OCI-LY7 (cell line): ENCODE measurements around the gene FIGLA. TPM values are rescaled to one million over a fixed set of nuclear protein-coding genes. Genes with fewer than 3 reads are reported as not detected.

Experiments
- BruUV-seq: library from RNA; stranded (reverse); fragments of 400-500 nt; replicated peaks from 2 replicates; lab custom pipeline; 2021; lab: Mats Ljungman, UMichigan
- CTCF ChIA-PET: fragments of 300-600 bp; sonication (Branson Sonifier 250); formaldehyde crosslinking; loops from one replicate; lab custom pipeline; 2022; ENCODE audit warnings: antibody characterized with exemption; ENCODE audit not compliant: unreplicated experiment; lab: Charles Lee
- POLR2A ChIA-PET: fragments of 300-600 bp; sonication (Branson Sonifier 250); formaldehyde crosslinking; loops from one replicate; lab custom pipeline; 2022; ENCODE audit warnings: antibody characterized with exemption; lab: Charles Lee
- DNase-seq: peaks from one replicate; pipeline ENCODE4 v3.0.0-alpha.2; 2015; ENCODE audit warnings: low spot score
- H2AFZ ChIP-seq: fragments of 200-600 bp; sonication (generic), shearing (Covaris generic); 2 replicates; pipeline ENCODE4 v1.6.1; 2014; ENCODE audit warnings: mild to moderate bottlenecking, antibody characterized with exemption, low read length, moderate library complexity
- H3K27ac ChIP-seq: fragments of 200-600 bp; sonication (generic); 2 replicates; pipeline ENCODE4 v1.5.1; 2014; ENCODE audit warnings: mixed run types, low read depth, mild to moderate bottlenecking, moderate library complexity, low read length, inconsistent platforms; ENCODE audit not compliant: poor library complexity, severe bottlenecking
- H3K36me3 ChIP-seq: fragments of 200-600 bp; sonication (generic); 2 replicates; pipeline ENCODE4 v1.6.1; 2014; ENCODE audit warnings: mild to moderate bottlenecking, antibody characterized with exemption, low read length, moderate library complexity, mixed read lengths; ENCODE audit not compliant: insufficient read depth
- H3K4me1 ChIP-seq: fragments of 200-600 bp; sonication (generic); 2 replicates; pipeline ENCODE4 v1.5.1; 2014; ENCODE audit warnings: mild to moderate bottlenecking, low read length; ENCODE audit not compliant: insufficient read depth, poor library complexity, severe bottlenecking
- H3K4me2 ChIP-seq: fragments of 200-600 bp; sonication (generic); 2 replicates; pipeline ENCODE4 v1.6.1; 2014; ENCODE audit warnings: mild to moderate bottlenecking, low read length
- H3K4me3 ChIP-seq: fragments of 200-600 bp; sonication (generic); 2 replicates; pipeline ENCODE4 v1.5.1; 2014; ENCODE audit warnings: mild to moderate bottlenecking, low read depth, low read length; ENCODE audit not compliant: poor library complexity, severe bottlenecking
- H3K79me2 ChIP-seq: fragments of 200-600 bp; sonication (generic); 2 replicates; pipeline ENCODE4 v1.6.1; 2016; ENCODE audit warnings: low read depth, mild to moderate bottlenecking, low read length, moderate library complexity, mixed read lengths; ENCODE audit not compliant: insufficient read depth
- H3K9me2 ChIP-seq: fragments of 200-600 bp; sonication (generic); 2 replicates; pipeline ENCODE4 v1.6.1; 2016; ENCODE audit warnings: mild to moderate bottlenecking, low read length, mixed read lengths; ENCODE audit not compliant: insufficient read depth
- H3K9me3 ChIP-seq: fragments of 200-600 bp; sonication (generic); 2 replicates; pipeline ENCODE4 v1.6.1; 2014; ENCODE audit warnings: mild to moderate bottlenecking, mixed run types, low read length, mixed read lengths
- H4K20me1 ChIP-seq: fragments of 200-600 bp; sonication (generic); 2 replicates; pipeline ENCODE4 v1.6.1; 2014; ENCODE audit warnings: mild to moderate bottlenecking, antibody characterized with exemption, low read length, moderate library complexity, mixed read lengths; ENCODE audit not compliant: insufficient read depth
- EZH2phosphoT487 ChIP-seq: fragments of 200-600 bp; sonication (generic); IDR thresholded peaks from 2 replicates; pipeline ENCODE4 v1.6.1; 2018; ENCODE audit warnings: low read depth, borderline replicate concordance, mild to moderate bottlenecking, mixed run types, antibody characterized with exemption, low read length, moderate library complexity, mixed read lengths
- intact Hi-C: fragments of 100-400 bp; cut with micrococcal nuclease; formaldehyde crosslinking; loops from one replicate; pipeline ENCODE4 v1.10.0; 2022; ENCODE audit not compliant: unreplicated experiment
- total RNA-seq, 2 experiments: library from RNA; depleted of rRNA in 1 of 2; stranded (reverse); fragments of >200 nt in 1 of 2; shearing (Covaris generic) in 1 of 2; gene quantifications; 2 replicates each; pipeline ENCODE4 v1.2.3, GENCODE V29; 2014 to 2022
- TF ChIP-seq, protein P1 (sequence below): fragments of 200-600 bp; sonication (generic); conservative IDR thresholded peaks from 2 replicates; pipeline ENCODE4 v1.5.1; 2014; ENCODE audit warnings: mild to moderate bottlenecking, antibody characterized with exemption, low read length, moderate library complexity, mixed read lengths

The FIGLA gene
- total RNA-seq, 2 experiments from 2014 or later: not detected

DNA sequence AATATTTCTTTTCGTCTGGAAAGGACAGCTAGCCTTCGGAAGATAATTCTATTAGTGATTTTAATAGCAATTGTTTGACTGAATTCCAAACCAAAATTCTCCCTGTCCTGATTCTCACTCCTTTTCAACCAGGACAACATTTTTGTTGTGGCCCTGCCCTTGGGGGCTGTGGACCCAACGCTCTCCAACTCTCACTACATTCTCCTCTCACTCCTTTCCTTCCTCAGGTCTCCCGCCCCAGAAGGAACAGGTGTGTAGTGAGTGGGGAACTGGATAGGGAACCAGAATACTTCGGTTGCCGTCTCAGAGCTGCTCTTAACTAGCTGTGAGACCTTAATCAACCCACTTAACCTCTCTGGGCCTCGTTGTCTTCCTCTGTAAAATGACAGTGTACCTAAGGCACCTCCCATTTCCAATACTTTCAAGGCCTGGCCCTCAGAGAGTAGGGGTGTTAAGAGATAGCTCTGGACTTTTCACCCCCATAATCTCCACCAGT lies 21.8 kb downstream of the FIGLA start:
- TF ChIP-seq, protein P1, sequence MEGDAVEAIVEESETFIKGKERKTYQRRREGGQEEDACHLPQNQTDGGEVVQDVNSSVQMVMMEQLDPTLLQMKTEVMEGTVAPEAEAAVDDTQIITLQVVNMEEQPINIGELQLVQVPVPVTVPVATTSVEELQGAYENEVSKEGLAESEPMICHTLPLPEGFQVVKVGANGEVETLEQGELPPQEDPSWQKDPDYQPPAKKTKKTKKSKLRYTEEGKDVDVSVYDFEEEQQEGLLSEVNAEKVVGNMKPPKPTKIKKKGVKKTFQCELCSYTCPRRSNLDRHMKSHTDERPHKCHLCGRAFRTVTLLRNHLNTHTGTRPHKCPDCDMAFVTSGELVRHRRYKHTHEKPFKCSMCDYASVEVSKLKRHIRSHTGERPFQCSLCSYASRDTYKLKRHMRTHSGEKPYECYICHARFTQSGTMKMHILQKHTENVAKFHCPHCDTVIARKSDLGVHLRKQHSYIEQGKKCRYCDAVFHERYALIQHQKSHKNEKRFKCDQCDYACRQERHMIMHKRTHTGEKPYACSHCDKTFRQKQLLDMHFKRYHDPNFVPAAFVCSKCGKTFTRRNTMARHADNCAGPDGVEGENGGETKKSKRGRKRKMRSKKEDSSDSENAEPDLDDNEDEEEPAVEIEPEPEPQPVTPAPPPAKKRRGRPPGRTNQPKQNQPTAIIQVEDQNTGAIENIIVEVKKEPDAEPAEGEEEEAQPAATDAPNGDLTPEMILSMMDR: no peak
- TF ChIP-seq EZH2phosphoT487: no peak
- DNase-seq: no peak
- Histone ChIP-seq H3K79me2 (no peaks in the 10 kb centered on the region), H4K20me1 (no peaks in the 10 kb centered on the region), H3K36me3 (no peaks in the 10 kb centered on the region), H3K4me3 (no peak overlapping the region), H3K9me3 (no peaks in the 10 kb centered on the region), H3K4me2 (no peak overlapping the region), H3K4me1 (no peaks in the 10 kb centered on the region), H3K9me2 (no peaks in the 10 kb centered on the region), H2AFZ (no peak overlapping the region), H3K27ac (no peak overlapping the region)
- intact Hi-C loops: no loop called here
- ChIA-PET POLR2A (interaction anchor here (0.6 kb wide), 1 partner anchor 430 kb away, joined by 3 read pairs; no protein-coding TSS in a partner anchor), CTCF (no interaction called here)
- BruUV-seq: no TSS peak

DNA sequence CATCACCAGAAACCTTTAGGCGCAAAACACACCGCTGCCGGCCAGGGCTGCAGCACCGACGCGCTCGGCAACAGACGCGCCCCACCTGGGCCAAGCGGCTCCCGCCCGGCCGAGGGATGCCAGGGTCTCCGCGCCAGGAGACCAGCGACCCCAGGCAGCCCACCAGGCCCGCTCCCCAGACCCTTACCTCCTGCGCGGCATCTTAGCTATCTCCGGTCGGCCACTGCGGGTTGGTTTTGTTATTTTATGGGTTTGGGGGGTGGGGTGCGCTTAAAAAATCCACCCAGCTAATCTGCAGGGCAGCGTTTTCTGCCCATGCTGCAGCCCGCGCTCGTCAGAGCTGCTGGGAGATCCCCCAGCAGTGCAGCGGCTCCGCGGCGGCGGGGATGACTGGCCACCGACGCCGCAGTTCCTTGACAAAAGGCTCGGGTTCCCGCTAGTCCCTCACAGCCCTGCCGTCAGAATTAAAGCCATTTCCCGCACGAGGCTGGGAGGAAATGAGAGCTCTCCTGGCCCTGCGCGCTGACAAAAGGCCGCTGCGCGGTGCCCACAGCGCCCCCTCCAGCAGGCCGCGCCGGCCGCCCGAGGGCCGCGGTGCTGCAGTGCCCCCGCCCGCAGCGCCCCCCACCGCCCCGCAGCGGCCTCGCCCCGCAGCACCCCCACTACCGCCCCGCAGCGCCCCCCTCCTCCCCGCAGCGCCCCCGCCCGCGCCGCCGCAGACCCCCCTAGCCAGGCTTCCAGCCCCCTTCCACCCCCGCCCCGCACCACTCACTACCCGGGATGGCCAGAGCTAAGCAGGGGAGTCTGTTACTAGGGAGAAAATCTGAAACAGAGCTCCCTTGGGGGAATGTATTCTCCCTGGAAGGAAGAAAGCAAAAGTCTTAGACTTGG lies 22.5 kb downstream of the FIGLA start, which contains the start of gene ADD2:
Gene ADD2, minus strand, starts transcription at position 502 of the 891 bp plus-strand sequence. CDS start 61,792 bp downstream, outside the sequence.
- Histone ChIP-seq H3K9me2 (no peaks in the 10 kb centered on the region), H3K27ac (no peak within 1 kb of the TSS), H2AFZ (no peak within 1 kb of the TSS), H3K36me3 (no peaks in the 10 kb centered on the region), H3K4me1 (no peaks in the 10 kb centered on the region), H4K20me1 (no peaks in the 10 kb centered on the region), H3K4me2 (no peak within 1 kb of the TSS), H3K79me2 (no peaks in the 10 kb centered on the region), H3K9me3 (no peaks in the 10 kb centered on the region), H3K4me3 (no peak within 1 kb of the TSS)
- CTCF ChIA-PET: no interaction called here
- DNase-seq: no peak
- BruUV-seq: no TSS peak
- intact Hi-C loops: no loop called here
- POLR2A ChIA-PET: interaction anchor here (0.6 kb wide), 1 partner anchor 430 kb away, joined by 3 read pairs; no protein-coding TSS in a partner anchor
- TF ChIP-seq EZH2phosphoT487: no peak
- TF ChIP-seq, protein P1: no peak
